HUES6 (cell line): ENCODE measurements around the gene EME1.

Experiments used
- H3K27ac ChIP-seq: 2 replicates; pipeline ENCODE4 v1.7.0; 2013; ENCODE audit warnings: low read depth, mild to moderate bottlenecking, low read length, inconsistent platforms
- H3K27me3 ChIP-seq: 2 replicates; pipeline ENCODE4 v1.6.1; 2013; ENCODE audit warnings: low read length; ENCODE audit not compliant: control insufficient read depth, insufficient read depth
- H3K36me3 ChIP-seq: 2 replicates; pipeline ENCODE4 v1.6.1; 2013; ENCODE audit warnings: low read length; ENCODE audit not compliant: control insufficient read depth, insufficient read depth
- H3K4me1 ChIP-seq: 2 replicates; pipeline ENCODE4 v1.6.1; 2013; ENCODE audit warnings: low read length; ENCODE audit not compliant: control insufficient read depth, insufficient read depth
- H3K4me3 ChIP-seq: 2 replicates; pipeline ENCODE4 v1.5.1; 2013; ENCODE audit warnings: low read depth, low read length
- H3K9ac ChIP-seq: one replicate; pipeline ENCODE4 v1.6.1; 2013; ENCODE audit warnings: mild to moderate bottlenecking, low read length
- H3K9me3 ChIP-seq: 2 replicates; pipeline ENCODE4 v1.6.1; 2013; ENCODE audit warnings: low read depth, low read length; ENCODE audit not compliant: control insufficient read depth, insufficient read depth

EME1 gene

GRCh38 chr17:50381260-50381815, 8.3 kb downstream of the EME1 start:
- Histone ChIP-seq H3K27me3 (no peaks in the 10 kb centered on the region), H3K27ac (no peak overlapping the region), H3K9me3 (no peaks in the 10 kb centered on the region), H3K36me3 (peaks cover 85% of the 10 kb centered on the region), H3K4me3 (no peak overlapping the region), H3K4me1 (no peaks in the 10 kb centered on the region), H3K9ac (no peak overlapping the region)

- H3K4me1 ChIP-seq = no peaks in the 10 kb centered on the region
- H3K36me3 ChIP-seq = peaks cover 90% of the 10 kb centered on the region
Observed at GRCh38 chr17:50381920-50382319, 8.9 kb downstream of the EME1 start.

GRCh38 chr17:50382931-50383330, 9.9 kb downstream of the EME1 start:
- H3K4me1 ChIP-seq = no peaks in the 10 kb centered on the region
- H3K27ac ChIP-seq = no peak overlapping the region
- H3K9ac ChIP-seq = no peak overlapping the region
- H3K36me3 ChIP-seq = peaks cover 96% of the 10 kb centered on the region
- H3K4me3 ChIP-seq = no peak overlapping the region
- no peaks in the 10 kb centered on the region for H3K27me3 ChIP-seq
- no peaks in the 10 kb centered on the region for H3K9me3 ChIP-seq

More at GRCh38 chr17:50381920-50382319, 8.9 kb downstream of the EME1 start:
- Histone ChIP-seq H3K9ac (no peak overlapping the region), H3K27ac (no peak overlapping the region), H3K9me3 (no peaks in the 10 kb centered on the region), H3K27me3 (no peaks in the 10 kb centered on the region), H3K4me3 (no peak overlapping the region)

- Histone ChIP-seq H3K4me3 (no peak overlapping the region), H3K9ac (no peak overlapping the region), H3K36me3 (peaks cover 99% of the 10 kb centered on the region), H3K9me3 (no peaks in the 10 kb centered on the region), H3K27me3 (no peaks in the 10 kb centered on the region), H3K27ac (no peak overlapping the region), H3K4me1 (no peaks in the 10 kb centered on the region)
Observed at GRCh38 chr17:50386510-50386909, 13.5 kb downstream of the EME1 start.

GRCh38 chr17:50388728-50389127, 15.7 kb downstream of the EME1 start:
- no peak overlapping the region for H3K9ac ChIP-seq
- no peaks in the 10 kb centered on the region for H3K4me1 ChIP-seq
- no peaks in the 10 kb centered on the region for H3K9me3 ChIP-seq
- H3K36me3 ChIP-seq = peaks cover 100% of the 10 kb centered on the region
- H3K4me3 ChIP-seq = no peak overlapping the region
- H3K27ac ChIP-seq = no peak overlapping the region
- H3K27me3 ChIP-seq = no peaks in the 10 kb centered on the region

- H3K4me1 ChIP-seq = no peaks in the 10 kb centered on the region
- no peak overlapping the region for H3K4me3 ChIP-seq
- H3K9me3 ChIP-seq = no peaks in the 10 kb centered on the region
- no peak overlapping the region for H3K9ac ChIP-seq
- H3K27me3 ChIP-seq = no peaks in the 10 kb centered on the region
- H3K36me3 ChIP-seq = peaks cover 100% of the 10 kb centered on the region
- no peak overlapping the region for H3K27ac ChIP-seq
Observed at GRCh38 chr17:50389534-50389933, 16.5 kb downstream of the EME1 start.

GRCh38 chr17:50392621-50393020, 19.6 kb downstream of the EME1 start:
- Histone ChIP-seq H3K9me3 (no peaks in the 10 kb centered on the region), H3K27me3 (no peaks in the 10 kb centered on the region), H3K4me3 (no peak overlapping the region), H3K9ac (no peak overlapping the region), H3K4me1 (peaks cover 5% of the 10 kb centered on the region; the same call in 1 of the 2 replicates), H3K27ac (no peak overlapping the region), H3K36me3 (peaks cover 79% of the 10 kb centered on the region)

GRCh38 chr17:50393700-50394099, 20.7 kb downstream of the EME1 start:
- H3K36me3 ChIP-seq = peaks cover 68% of the 10 kb centered on the region
- H3K4me3 ChIP-seq = no peak overlapping the region

GRCh38 chr17:50394711-50395110, 21.7 kb downstream of the EME1 start:
- no peak overlapping the region for H3K27ac ChIP-seq
- H3K36me3 ChIP-seq = peaks cover 58% of the 10 kb centered on the region
- peaks cover 7% of the 10 kb centered on the region; the same call in 1 of the 2 replicates for H3K9me3 ChIP-seq
- no peak overlapping the region for H3K9ac ChIP-seq
- H3K4me1 ChIP-seq = peaks cover 5% of the 10 kb centered on the region; the same call in 1 of the 2 replicates
- H3K4me3 ChIP-seq = no peak overlapping the region
- no peaks in the 10 kb centered on the region for H3K27me3 ChIP-seq

More at GRCh38 chr17:50393700-50394099, 20.7 kb downstream of the EME1 start:
- Histone ChIP-seq H3K27me3 (no peaks in the 10 kb centered on the region), H3K9me3 (no peaks in the 10 kb centered on the region), H3K9ac (no peak overlapping the region), H3K4me1 (peaks cover 5% of the 10 kb centered on the region; the same call in 1 of the 2 replicates), H3K27ac (no peak overlapping the region)

- Histone ChIP-seq H3K9me3 (peaks cover 7% of the 10 kb centered on the region; the same call in 1 of the 2 replicates), H3K27ac (peak overlapping the region; percentile 49; the same call in 1 of the 2 replicates), H3K4me3 (peak overlapping the region; percentile 96), H3K27me3 (no peaks in the 10 kb centered on the region), H3K9ac (peak overlapping the region; percentile 90), H3K4me1 (peaks cover 5% of the 10 kb centered on the region; the same call in 1 of the 2 replicates), H3K36me3 (peaks cover 40% of the 10 kb centered on the region)
Observed at GRCh38 chr17:50396261-50397110, 23.5 kb downstream of the EME1 start.
